NCI-H345 treated with DMSO at 0.1 percent for 48 hours (cell line): ENCODE measurements around the gene KIAA0753.
"Not testable (repeated sequence)": the region's sequence is repeated elsewhere in the genome, so short reads cannot be mapped to it uniquely, and the experiment has no call there.

Experiments
- DNase-seq: peaks from one replicate; lab custom pipeline; 2025; ENCODE audit not compliant: unreplicated experiment; lab: John Stamatoyannopoulos, UW

Gene KIAA0753

DNA sequence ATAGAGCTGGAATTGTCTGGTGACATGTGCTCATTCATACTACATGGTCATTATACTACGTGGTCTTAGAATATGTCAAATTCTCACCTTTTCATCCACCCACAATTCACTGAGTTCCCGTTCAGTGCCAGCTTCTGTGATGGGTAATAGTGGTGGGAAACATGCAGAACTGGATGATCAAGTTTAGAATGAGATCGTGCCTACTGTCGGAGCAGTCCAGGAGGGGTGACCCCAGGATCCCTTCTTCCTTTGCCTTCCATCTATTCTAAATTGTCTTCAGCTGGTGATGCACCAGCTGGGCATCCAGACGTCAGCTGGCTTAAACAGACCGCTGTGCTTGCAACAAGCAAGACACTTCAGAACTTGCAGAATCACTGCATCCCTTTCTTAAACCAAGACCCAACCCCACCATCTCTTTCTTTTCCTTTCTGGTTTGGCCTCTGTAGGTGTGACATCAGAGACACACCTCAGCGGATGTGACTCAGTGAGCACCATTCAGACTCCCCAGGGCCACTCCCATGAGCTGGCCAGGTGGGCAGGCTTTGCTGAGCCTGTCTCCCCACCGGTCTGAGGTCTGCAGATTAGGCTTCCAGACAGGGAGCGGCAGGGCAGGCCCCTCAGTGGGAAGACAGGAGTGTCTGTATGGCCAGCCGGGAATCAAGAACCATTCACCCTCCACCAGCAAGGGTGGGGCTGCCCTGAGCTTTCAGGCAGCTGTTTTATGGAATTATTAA lies 29.1 kb upstream of the KIAA0753 start:
- no peak for DNase-seq

DNA sequence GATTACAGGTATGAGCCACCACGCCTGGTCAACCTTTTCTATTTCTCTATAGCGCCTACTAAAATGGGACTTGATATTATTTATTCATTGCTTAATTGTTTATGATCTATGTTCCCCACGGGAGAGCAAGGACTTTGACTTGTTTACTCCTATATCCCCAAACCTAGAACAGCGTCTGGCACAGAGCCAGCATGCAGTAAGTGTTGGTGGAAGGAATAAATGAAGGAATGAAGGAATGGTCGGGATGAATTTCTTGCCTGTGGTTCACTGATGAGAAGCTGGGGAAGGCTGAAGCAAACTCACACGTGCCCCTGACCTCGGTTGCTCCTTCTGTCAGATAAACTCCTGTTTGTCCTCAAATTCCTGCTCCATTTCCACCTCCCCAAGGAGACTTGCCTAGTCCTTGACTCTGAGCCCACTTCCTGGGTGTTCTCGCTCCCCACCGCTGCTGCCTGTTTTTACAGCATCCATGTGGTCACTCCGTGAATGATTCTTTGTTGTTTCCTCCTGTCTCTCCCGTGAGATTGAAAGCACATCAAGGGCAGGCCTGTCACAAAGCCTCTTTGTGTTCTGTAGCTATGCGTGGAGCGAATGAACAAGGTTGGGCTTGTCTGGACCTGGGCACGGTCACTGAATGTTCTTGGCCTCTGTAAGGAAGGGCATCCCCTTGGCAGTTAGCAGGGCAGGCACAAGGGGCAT lies 28.4 kb upstream of the KIAA0753 start:
- DNase-seq: no peak

DNA sequence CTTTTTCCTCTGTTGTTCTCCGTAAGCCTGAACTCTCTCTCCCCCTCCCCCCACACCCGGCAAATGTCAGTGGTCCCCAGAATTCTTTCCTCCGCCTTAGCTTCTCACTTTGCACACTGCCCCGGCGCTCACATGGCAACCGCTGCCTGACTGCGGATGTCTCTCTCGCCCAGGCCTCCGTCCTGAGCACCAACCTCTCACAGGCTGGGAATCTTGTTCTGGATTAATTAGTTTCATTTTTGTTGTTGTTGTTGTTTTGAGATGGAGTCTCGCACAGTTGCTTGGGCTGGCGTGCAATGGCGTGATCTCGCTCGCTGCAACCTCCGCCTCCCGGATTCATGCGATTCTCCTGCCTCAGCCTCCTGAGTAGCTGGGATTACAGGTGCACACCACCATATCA lies 27.7 kb upstream of the KIAA0753 start:
- DNase-seq: no peak

DNA sequence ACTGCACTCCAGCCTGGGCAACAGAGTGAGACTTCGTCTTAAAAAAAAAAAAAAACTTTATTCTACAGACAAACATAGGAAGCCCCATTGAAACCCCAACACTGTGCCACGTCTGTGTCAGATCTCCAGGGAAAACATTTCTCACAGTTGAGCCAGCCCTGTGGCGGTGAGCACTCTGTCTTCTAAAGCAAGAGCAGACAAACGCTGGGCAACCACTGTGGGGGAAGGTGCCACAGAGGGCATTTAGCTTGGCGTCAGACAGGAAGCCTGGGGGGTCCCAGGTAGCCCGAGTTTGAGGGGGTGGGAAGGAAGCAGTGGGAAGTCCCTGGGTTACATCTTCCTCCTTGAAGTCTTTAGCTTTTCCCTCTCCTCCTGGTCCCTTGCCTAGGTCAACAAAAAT lies 27.0 kb upstream of the KIAA0753 start:
- DNase-seq: no peak

DNA sequence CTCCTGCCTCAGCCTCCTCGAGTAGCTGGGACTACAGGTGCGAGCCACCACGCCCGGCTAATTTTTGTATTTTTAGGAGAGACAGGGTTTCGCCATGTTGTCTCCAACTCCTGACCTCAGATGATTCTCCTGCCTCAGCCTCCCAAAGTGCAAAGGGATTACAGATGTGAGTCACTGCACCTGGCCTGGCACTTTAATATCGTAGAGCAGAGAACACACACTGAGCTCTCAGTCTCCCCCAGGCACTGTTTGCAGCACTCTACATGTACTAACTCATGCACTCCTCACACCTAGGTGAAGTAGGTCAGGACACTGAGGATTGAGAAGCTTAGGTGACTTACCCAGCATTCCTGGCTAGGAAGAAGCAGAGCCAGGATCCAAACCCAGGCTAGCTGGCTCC lies 26.0 kb upstream of the KIAA0753 start:
- DNase-seq: no peak

DNA sequence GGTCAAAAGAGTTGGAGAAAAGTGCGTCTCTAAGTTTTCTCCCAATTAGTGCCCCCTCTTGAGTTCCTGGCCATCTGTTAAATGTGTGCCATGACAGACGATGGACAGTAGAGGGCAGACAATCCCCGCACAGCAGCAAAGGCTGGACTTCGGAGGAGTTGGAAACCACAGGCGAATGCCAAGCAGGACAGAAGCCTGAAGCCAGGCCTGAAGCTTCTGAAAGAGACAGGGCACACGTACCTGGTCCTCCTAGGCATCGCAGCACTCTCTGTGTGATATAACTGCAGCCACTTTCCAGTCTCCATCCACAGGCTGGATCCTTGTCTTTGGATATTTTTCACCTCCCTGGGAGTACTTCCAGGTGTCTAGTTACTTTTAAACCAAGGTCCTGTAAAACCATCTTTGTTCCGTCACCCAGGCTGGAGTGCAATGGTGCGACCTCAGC lies 25.6 kb upstream of the KIAA0753 start:
- no peak for DNase-seq

DNA sequence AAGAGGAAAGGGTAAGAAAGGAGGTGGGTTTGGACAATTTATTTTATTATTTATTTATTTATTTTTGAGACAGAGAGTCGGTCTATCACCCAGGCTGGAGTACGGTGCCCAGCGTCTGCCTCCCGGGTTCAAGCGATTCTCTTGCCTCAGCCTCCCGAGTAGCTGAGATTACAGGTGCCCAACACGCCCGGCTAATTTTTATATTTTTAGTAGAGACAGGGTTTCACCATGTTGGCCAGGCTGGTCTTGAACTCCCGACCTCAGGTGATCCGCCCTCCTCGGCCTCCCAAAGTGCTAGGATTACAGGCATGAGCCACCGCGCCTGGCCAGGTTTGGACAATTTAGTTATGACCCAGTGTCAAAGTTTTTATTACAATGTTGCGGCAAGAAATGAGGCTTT lies 22.7 kb upstream of the KIAA0753 start:
- DNase-seq: not testable (repeated sequence)

DNA sequence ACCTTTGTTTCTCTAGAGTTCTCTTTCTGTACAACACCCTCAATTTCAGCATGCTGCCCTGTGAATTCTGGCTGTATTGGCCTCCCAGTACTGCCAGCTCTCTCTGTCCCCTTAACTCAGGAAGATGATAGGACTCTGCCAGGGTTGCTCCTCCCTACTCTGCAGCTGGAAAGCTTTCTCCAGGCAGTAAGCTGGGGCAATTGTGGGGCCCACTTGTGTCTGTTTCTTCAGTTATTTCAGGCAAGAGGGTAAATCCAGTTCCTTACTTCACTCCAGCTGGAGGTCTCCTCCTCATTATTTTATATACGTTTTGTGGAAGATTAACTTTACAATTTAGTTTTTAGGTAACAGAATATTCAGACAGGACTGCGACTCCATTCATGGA lies 20.9 kb upstream of the KIAA0753 start:
- DNase-seq: no peak

DNA sequence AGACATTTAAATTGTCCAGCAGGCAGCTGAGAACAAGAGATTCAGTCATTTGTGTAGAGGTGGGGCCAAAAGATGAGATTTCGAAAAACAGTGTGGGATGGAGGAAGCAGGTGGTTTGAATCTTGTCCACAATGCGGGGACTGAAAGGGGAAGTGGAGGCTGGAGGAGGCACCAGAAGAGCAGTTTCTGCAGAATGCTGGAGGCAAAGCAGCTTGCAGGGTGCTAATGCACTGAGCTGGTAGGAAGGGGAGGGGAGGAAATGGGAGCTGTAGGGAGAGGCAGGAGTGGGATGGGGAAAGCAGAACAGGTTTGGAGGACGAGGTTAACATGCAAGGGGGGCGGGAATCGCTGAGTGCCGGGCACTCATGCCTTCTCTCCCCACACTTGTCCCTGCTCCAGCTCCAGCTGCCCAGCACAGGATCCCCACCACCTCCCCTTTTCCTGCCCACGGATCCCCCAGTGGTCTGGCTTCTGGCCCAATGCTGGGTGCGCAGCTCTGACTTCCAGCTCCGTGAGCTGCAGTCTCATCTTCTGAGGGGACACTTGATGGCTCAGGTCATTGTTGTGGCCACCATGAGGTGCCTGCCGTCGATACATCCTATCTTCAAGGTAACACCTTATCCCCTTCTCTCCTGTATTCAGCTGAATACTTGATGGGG lies 20.4 kb upstream of the KIAA0753 start:
- no peak for DNase-seq

DNA sequence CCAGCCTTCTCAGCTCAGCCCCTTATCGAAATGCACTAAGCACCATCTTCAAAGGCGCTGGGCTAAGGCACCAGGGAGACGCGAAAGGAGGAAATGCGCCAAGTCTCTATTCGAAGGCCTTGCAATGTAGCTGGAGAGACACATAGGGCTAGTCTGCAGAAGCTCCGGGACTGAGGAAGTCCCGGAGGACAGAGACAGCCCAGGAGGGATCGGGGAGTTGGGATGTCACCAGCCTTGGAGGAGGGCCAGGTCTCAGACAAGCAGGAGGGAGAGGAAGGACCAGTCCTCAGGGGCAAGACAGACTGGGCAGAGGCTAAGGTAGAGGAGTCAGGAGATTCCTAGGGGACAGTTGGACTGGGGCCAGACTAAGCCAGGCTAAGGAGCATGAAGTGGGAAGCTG lies 19.6 kb upstream of the KIAA0753 start:
- no peak for DNase-seq

DNA sequence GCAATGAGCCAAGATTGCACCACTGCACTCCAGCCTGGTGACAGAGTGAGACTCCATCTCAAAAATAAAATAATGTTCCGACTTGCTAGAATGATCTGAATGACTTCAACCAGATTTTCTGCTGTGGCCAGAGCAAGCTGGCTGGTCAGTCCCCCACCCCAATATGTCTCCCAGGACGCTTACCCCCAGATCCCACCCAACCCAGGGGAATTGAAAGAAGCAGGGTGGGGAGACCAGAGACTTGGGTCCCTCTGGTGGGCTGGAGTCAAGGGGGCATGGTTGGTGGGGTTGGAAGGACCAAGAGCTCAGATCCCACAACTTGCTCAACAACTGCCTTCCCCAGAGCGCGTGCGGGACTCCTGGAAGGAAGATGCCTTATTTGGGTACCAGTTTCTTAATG lies 17.9 kb upstream of the KIAA0753 start:
- DNase-seq: not testable (repeated sequence)

DNA sequence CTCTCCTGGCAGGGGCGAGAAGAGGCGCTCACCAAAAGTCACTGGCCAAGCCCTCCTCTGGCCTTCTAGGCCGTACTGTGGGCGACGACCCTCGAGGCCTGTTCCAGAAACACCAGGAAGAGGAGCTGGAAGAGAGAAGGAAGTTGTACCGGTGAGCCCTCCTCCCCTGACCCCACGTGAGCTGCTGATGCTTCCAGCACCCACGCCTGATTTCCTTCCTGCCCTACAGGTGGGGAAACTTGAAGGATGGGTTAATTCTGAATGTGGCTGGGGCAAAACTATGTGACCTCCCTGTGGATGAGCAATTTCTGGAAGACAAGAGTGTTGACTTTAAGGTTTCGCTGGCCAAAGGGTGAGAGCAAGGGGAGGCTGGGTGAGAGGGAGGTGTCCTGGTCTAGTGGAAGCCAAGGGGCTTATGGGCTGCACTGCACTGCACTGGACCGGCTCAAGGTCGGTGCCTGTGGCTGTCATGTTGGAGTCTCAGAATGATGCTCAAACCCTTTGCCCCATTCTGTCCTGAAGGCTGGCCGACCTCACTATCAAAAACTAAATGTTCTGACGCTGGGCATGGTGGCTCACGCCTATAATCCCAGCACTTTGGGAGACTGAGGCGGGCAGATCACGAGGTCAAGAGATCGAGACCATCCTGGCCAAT lies 17.2 kb upstream of the KIAA0753 start:
- no peak for DNase-seq

DNA sequence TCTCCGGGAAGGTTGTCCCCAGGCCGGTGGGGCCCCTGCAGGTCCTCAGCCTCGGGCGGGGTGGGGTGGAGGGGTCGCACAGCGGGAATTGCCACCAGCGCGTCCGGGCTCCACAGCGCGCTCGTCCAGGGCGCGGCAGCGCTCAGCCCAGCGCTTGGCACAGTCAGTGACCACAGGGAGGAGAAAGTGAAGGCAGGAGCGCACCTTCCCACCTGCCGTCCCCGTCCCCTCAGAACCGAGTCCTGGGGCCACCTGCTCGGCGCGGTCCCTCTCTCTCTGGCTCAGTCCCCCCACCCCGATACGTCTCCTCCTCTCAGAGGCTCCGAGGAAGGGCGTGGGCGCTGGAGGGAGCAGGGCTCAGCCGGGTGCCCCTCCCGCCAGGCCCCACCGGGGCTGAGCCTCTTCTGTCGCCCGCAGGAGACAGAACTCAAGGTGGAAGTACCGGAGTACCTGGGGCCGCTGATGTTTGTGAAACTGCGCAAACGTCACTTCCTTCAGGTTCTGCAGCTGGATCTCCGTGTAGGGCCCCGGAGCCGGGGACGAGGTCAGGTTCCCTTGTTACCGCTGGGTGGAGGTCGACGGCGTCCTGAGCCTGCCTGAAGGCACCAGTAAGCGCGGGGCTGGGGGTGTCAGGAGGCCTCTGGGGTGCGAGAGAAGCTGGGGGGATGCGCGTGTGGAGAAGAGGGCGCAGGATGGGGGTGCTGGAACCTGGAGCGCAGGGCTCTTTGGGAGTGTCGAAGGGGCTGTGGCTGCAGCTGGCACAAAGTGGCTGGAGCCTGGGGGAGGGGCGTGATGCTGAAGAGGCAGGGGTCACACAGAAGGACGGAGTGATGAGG lies 16.5 kb upstream of the KIAA0753 start:
- DNase-seq: not testable (repeated sequence)

DNA sequence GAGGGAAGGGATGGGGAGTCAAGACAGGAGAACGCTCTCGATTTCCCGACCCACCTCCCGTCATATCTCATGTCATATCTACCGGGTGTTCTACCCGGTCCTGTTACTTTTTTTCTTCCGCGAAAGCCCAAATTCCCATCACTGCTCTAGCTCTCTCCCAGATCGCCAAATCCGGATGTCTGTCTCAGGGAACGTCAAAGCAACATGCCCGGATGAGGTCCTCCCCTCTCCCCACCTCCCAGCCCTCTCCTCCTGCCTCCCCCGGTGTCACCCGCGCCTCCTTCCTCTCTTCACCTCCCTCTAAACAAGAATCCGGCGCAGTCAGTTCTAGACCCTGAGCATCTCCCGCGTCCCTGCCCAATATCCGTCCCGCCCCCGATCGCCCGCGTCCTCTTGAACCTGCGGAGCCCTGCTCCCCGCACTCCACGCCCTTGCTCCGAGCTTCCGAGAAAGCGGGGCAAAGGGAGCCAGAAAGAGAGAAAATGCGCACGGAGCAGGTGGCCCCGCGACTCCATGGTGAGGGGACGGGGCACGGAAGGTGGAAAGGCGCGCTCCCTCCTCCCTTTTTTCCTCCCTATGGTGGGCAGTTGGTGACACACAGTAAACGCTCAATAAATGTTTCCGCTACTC lies 15.3 kb upstream of the KIAA0753 start:
- not testable (repeated sequence) for DNase-seq

DNA sequence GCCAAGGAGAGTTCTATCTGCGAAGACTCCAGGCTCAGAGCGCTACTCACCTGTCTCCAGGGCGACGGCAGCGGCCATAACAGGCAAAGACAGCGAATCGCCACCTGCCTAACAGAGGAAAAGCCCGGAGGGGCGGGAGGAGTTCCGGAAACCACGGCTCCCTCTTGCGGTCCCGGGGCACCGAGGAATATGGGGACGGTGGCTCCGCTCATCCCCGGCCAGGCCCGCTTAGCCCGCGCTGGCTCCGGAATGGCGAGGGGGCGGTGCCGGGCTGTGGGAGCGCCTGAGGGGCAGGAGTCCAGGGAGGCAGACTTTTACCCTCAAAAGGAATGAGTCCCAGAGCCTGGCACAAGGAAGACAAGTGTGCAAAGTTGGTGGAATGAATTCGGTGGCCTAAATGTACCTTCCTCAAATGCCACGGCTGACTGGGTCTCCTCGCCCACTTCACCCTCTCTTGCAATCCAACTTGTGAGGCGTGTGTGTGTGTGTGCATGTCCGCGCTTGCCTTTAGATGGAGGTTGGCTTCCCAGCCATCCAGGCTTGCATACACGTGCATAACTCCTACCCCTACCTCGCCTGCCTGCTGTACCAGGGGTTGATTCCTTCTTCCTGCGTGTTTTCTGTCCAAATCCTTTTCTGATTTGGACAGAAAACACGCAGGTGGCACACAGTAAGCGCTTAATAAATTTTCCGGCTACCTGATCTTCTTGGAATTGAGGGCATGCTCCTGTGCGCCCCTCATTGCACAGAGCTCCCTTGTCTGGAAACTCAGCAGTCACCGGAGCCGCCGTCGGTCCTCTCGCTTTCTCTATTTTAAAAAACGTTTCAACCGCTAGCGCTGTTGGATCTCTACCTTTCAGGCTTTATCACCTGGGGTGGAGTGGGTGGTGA lies 14.6 kb upstream of the KIAA0753 start:
- DNase-seq: peak; percentile 16

DNA sequence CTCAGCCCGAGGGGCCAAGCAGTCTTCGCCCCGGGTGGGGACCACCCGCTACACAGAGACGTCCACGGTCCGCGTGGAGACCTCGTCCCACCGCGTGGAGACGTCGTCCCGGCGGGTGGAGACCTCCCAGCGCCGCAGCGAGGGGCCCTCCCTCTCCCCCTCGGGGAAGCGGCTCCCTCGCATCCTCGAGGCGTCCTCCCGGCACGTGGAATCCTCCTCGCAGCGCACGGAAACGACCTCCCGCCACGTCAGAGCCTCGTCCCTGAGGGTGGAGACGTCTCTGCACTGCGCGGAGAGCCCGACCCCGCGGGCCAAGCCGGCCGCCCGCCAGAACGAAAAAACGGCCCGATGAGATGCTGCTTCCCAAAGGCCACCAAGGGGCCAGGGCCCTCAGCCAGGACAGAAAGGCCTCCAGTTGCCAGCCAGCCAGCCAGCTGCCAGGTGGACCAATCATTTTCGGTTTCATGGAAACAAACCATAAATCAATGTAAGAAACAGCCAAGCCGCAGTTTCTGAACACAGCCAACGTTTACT lies 11.5 kb upstream of the KIAA0753 start:
- DNase-seq: no peak

DNA sequence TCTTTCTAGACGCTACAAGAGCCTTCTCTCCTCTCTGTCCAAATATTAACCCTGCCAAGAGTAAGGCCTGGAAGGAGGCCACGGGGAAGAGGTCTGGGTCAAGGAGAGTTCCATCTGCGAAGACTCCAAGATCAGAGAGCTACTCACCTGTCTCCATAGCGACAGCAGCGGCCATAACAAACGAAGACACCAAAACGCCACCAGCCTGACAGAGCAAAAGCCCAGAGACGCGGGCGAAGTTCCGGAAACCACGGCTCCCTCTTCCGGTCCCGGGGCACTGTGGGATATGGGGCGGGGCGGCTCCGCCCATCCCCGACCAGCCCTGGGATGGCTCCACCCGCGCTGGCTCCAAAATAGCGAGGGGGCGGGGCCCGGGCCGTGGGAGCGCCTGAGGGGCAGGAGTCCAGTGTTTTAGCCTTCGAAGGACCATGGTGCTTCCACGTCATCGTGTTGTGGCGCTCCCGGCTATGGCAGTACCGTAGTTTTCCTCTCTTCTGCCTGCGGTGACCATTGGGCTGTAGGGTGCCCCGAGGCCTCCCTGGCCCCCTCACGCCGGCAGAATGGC lies 10.9 kb upstream of the KIAA0753 start, which contains the start of the genes C17orf100 and MED31:
Gene C17orf100 (plus strand): TSS at position 409 of the 565 bp plus-strand sequence. CDS start 152 bp downstream, at position 561.
Gene MED31 (minus strand): TSS at position 252 of the 565 bp plus-strand sequence. CDS start 77 bp downstream, at position 175.
- peak; percentile 65 for DNase-seq

DNA sequence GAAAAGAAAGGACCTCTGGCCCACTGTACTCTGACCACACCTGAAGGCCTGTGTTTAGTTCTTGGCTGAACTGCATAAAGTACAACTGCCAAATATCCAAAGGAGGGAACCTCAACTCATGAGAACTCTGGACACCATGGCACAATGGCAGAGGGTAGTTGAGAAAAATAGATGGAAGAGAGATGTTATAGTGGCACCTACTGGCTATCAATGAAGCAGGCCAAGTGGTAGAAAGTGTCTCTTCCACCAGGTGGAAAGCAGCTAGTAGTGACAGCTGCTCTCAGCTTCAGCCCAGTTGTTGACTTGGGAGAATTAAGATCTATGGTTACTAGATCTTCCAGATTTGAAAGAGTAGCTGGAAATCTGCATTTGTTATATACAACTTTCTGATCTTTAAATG lies 7.7 kb upstream of the KIAA0753 start:
- no peak for DNase-seq
